Measurements from ENCODE around the gene SPINDOC. TPM values are rescaled to one million over a fixed set of nuclear protein-coding genes. Genes with fewer than 3 reads are reported as not detected.
A peak's percentile ranks its signal among the peaks of the same experiment; 100 is the strongest.

SPINDOC gene
- total and polyA plus RNA-seq, 4 donors, result 0.42 to 3.8 (median 2.9) TPM

DNA sequence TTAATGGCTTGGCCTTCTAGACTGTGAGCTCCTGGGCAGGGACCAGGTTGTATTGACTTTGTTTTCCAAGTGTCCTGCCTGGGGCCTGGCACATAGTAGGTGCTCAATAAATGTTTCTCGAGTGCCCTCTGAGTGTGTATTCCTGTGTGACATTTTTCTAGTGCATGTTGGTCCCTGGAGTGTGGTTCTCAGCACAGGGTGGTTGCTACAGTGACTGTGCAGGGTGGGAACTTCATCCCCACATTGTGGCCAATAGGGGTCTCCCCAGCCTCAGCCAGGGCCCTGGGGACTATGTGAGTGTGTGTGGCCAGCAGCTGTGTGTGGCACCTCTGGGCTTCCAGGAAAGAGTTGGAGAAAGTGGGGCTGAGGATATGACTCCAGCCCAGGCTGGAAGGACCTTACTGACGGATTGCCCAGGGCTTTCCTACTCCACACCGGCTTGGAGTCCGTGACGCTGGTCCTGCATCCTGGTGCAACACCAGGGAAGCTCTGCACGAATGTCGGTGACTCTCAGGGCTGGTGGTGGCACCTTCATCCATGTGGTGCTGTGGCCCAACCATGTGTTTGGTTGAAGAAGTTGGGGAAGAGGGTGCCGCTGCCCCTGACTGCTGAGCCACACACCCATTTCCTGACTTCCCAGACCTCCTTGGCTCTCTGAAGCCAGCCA, 16.7 kb downstream of the SPINDOC start:
- Histone ChIP-seq H3K9ac (ENCODE audit: low read depth in 1 of 2, low read length in 2 of 2) (no peak overlapping the region), H3K36me3 (ENCODE audit: control insufficient read depth in 4 of 4, insufficient read depth in 3 of 4, low read depth in 1 of 4, low read length in 3 of 4) (no peaks in the 10 kb centered on the region), H3K4me3 (ENCODE audit: low read depth in 1 of 3, low read length in 3 of 3) (no peak overlapping the region), H3K9me3 (ENCODE audit: control insufficient read depth in 4 of 4, low read length in 3 of 4) (no peaks in the 10 kb centered on the region), H3K4me1 (ENCODE audit: control insufficient read depth in 4 of 4, insufficient read depth in 4 of 4, low read length in 3 of 4) (no peaks in the 10 kb centered on the region), H3K27me3 (ENCODE audit: control insufficient read depth in 4 of 4, insufficient read depth in 4 of 4, low read length in 3 of 4) (no peaks in the 10 kb centered on the region), H3K27ac (ENCODE audit: low read depth in 1 of 2, low read length in 2 of 2) (no peak overlapping the region)
- TF ChIP-seq FOXA2 (IDR thresholded peaks at IDR 0.05) (no peak), JUND (IDR thresholded peaks at IDR 0.05) (no peak), RAD21 (IDR thresholded peaks at IDR 0.05) (peak; percentile 51 to 63), NR2F2 (IDR thresholded peaks at IDR 0.05) (no peak), YY1 (IDR thresholded peaks at IDR 0.05) (no peak), RXRA (IDR thresholded peaks at IDR 0.05) (no peak), HNF4A (conservative IDR thresholded peaks at IDR 0.05) (no peak)
- TF ChIP-seq, protein P1, sequence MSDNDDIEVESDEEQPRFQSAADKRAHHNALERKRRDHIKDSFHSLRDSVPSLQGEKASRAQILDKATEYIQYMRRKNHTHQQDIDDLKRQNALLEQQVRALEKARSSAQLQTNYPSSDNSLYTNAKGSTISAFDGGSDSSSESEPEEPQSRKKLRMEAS (IDR thresholded peaks at IDR 0.05), result no peak
- TF ChIP-seq, protein P2, sequence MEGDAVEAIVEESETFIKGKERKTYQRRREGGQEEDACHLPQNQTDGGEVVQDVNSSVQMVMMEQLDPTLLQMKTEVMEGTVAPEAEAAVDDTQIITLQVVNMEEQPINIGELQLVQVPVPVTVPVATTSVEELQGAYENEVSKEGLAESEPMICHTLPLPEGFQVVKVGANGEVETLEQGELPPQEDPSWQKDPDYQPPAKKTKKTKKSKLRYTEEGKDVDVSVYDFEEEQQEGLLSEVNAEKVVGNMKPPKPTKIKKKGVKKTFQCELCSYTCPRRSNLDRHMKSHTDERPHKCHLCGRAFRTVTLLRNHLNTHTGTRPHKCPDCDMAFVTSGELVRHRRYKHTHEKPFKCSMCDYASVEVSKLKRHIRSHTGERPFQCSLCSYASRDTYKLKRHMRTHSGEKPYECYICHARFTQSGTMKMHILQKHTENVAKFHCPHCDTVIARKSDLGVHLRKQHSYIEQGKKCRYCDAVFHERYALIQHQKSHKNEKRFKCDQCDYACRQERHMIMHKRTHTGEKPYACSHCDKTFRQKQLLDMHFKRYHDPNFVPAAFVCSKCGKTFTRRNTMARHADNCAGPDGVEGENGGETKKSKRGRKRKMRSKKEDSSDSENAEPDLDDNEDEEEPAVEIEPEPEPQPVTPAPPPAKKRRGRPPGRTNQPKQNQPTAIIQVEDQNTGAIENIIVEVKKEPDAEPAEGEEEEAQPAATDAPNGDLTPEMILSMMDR (IDR thresholded peaks at IDR 0.05; ENCODE audit: low read depth, low read length, missing input control), result peak; percentile 16
- 86% methylated on average over 8 of the region's 8 CpGs for WGBS
- no peak for DNase-seq (ENCODE audit: low spot score)

DNA sequence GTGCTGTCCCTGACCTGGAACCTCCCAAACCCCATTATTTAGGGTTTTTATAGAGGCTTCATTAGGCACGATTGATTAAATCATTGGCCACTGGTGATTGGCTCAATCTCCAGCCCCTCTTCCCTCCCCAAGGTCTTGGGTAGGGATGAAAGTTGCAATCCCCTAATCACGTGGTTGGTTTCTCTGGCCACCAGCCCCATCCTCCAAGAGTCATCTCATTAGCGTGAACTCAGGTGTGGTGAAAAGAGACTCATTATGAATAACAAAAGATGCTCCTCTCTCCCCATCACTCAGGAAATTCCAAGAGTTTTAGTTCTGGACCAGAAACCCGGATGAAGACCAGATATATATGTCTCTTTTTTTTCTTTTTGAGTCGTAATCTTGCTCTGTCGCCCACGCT, 18.1 kb downstream of the SPINDOC start:
- H3K27me3 ChIP-seq (ENCODE audit: control insufficient read depth in 4 of 4, insufficient read depth in 4 of 4, low read length in 3 of 4), result no peaks in the 10 kb centered on the region
- H3K27ac ChIP-seq (ENCODE audit: low read depth in 1 of 2, low read length in 2 of 2), result no peak overlapping the region
- H3K4me3 ChIP-seq (ENCODE audit: low read depth in 1 of 3, low read length in 3 of 3), result no peak overlapping the region
- no peaks in the 10 kb centered on the region for H3K4me1 ChIP-seq (ENCODE audit: control insufficient read depth in 4 of 4, insufficient read depth in 4 of 4, low read length in 3 of 4)
- TF ChIP-seq, protein P2 (IDR thresholded peaks at IDR 0.05; ENCODE audit: low read depth, low read length, missing input control), result no peak
- no peak for TF ChIP-seq GABPA (IDR thresholded peaks at IDR 0.05 in 1 of 2, conservative IDR thresholded peaks at IDR 0.05 in 1 of 2)
- TF ChIP-seq FOXA2 (IDR thresholded peaks at IDR 0.05), result no peak
- no peak for TF ChIP-seq RXRA (IDR thresholded peaks at IDR 0.05)
- TF ChIP-seq, protein P3, sequence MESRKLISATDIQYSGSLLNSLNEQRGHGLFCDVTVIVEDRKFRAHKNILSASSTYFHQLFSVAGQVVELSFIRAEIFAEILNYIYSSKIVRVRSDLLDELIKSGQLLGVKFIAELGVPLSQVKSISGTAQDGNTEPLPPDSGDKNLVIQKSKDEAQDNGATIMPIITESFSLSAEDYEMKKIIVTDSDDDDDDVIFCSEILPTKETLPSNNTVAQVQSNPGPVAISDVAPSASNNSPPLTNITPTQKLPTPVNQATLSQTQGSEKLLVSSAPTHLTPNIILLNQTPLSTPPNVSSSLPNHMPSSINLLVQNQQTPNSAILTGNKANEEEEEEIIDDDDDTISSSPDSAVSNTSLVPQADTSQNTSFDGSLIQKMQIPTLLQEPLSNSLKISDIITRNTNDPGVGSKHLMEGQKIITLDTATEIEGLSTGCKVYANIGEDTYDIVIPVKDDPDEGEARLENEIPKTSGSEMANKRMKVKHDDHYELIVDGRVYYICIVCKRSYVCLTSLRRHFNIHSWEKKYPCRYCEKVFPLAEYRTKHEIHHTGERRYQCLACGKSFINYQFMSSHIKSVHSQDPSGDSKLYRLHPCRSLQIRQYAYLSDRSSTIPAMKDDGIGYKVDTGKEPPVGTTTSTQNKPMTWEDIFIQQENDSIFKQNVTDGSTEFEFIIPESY (IDR thresholded peaks at IDR 0.05), result no peak
- TF ChIP-seq NR2F2 (IDR thresholded peaks at IDR 0.05), result no peak
- TF ChIP-seq HNF4A (conservative IDR thresholded peaks at IDR 0.05), result no peak
- no peaks in the 10 kb centered on the region for H3K9me3 ChIP-seq (ENCODE audit: control insufficient read depth in 4 of 4, low read length in 3 of 4)
- WGBS, result 78% methylated on average over 7 of the region's 7 CpGs
- DNase-seq (ENCODE audit: low spot score), result no peak
- no peak overlapping the region for H3K9ac ChIP-seq (ENCODE audit: low read depth in 1 of 2, low read length in 2 of 2)
- no peaks in the 10 kb centered on the region for H3K36me3 ChIP-seq (ENCODE audit: control insufficient read depth in 4 of 4, insufficient read depth in 3 of 4, low read depth in 1 of 4, low read length in 3 of 4)

Data from liver (tissue), 9 donors.